Stimulated activated CD4-positive, alpha-beta T cell treated with anti-CD3 and anti-CD28 coated beads, Interleukin-4, amount 100 ng/mL, for 24 hours (primary cell): Measurements from ENCODE around the gene GRIK2.

Experiments used
- DNase-seq: peaks from one replicate; pipeline ENCODE4 v3.0.0-alpha.2; 2020

Gene GRIK2

GRCh38 chr6:101400326-101401135 lies 7.0 kb downstream of the GRIK2 start:
- no peak for DNase-seq

GRCh38 chr6:101401171-101401570 lies 7.7 kb downstream of the GRIK2 start:
- no peak for DNase-seq

DNA sequence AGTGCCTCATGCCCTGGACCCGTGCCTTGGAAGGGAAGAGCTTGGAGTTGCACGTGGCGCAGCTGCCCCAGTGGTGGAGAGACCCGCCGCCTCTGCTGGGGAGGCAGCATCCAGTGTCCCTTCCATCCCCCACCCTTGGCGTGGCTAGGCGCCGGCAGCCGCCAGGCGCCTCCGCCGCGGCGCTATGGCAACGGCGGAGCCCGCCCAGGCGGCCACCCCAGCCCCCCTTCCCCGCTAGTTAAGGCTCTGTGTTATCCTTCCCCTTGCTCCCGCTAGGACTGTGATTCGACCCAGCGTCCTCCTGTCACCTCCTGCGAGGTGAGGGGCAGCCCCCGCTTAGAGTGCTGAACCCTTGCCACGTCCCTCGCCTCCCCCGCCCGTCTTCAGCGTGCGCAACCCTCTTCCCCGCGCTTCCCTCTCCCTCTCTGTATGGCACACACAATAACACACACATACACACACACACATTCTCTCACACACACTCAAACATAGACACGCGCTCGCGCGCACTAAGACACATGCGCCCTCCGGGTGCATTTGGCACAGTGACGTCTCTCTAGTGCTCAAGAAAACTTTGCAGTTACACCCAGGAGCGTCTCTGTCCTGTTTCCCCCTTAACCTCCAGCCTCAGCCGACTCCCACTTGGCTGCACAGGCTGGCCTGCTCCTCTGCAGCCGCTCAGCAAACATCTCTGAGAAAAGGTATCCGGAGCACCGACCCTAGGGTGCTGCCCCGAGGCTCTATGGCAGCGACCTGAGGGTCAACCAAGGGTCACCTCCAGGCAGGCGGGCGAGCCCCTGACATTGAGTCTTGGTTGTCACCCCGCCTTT lies 8.5 kb downstream of the GRIK2 start:
- no peak for DNase-seq

- DNase-seq = no peak
These were observed 9.1 kb downstream of the GRIK2 start for GRCh38 chr6:101402622-101403031.

DNA sequence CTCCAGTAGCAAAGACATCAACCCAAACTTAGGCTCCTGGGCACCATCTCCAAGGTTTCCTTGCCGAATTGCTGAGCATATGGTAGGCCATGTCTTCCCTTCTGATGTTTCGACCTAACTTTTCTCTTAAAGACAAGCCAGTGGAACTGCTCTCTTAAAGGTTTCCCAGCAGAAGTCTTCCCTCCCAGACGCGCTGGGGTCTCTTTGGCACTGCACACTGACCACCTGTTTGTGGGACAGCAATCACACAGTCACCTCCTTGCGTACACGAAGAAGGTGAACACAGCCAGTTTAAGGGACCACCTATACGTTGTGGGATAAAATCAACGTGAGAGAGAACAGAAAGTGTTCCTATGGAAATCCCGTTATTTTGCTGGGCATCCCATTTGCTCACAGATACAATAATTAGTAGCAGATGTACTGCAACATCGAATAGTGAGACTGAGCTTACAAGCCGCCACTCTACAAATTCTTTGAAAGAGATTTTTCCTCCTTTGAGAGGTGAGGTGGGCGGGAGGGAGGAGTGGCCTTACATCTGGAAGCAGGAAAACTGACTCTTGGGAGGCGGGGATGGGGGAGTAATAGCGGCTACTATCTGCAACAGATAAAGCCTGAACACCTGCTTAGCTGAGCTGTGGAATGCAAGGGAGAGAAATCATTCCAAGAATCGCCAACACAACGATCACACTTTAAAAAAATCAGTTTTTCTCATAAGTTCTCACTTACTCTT lies 9.9 kb downstream of the GRIK2 start:
- DNase-seq = no peak

- no peak for DNase-seq
These were observed 11.3 kb downstream of the GRIK2 start for GRCh38 chr6:101404775-101405174.

GRCh38 chr6:101413773-101414172 lies 20.3 kb downstream of the GRIK2 start:
- DNase-seq = no peak

DNA sequence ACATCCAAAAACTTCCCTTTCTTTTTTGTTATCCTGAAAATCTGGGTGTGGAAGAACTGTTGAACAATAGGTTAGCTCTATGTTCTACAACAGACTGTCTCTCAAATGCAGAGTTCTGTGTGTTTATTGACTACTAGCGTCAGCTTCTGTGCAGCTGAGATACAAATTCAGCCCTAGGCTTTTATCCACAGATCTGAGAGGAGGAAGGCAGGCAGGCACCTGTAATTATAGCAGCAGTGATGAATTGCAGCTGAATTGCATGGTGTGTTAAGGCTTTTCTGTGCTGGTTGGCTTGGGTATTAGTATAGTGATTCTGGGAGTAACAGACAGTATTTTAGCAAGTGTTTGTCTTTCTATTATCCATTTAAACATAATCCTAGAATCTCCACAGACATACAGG lies 24.4 kb downstream of the GRIK2 start:
- DNase-seq = no peak

- no peak for DNase-seq
These were observed 28.7 kb downstream of the GRIK2 start for GRCh38 chr6:101422251-101422650.

- no peak for DNase-seq
These were observed 29.3 kb downstream of the GRIK2 start for GRCh38 chr6:101422811-101423210.

GRCh38 chr6:101429270-101429669 lies 35.8 kb downstream of the GRIK2 start:
- DNase-seq = no peak

GRCh38 chr6:101429845-101430244 lies 36.3 kb downstream of the GRIK2 start:
- DNase-seq = no peak

- no peak for DNase-seq
These were observed 39.6 kb downstream of the GRIK2 start for GRCh38 chr6:101433141-101433540.

DNA sequence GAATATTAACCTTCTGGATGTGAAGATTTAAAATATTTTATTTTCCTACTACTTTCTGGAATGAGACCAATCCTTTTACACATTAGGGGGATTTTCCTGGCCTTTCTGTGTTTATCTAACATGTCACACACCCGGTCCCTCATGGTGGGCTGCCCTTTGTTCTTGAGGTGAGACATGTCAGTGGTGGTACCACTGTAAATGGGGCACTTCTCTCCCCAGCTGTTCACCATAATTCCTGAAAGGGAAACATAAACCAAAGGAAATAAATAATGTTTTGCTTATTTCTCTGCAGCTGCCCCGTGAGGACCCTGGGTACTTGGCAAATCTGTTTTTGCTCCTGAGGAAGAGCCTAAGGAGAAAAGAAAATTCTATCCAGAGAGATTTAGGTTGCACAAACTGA lies 41.1 kb downstream of the GRIK2 start:
- no peak for DNase-seq

- DNase-seq = no peak
These were observed 41.5 kb downstream of the GRIK2 start for GRCh38 chr6:101435038-101435437.

GRCh38 chr6:101439790-101440189 lies 46.3 kb downstream of the GRIK2 start:
- DNase-seq = no peak

GRCh38 chr6:101443315-101443714 lies 49.8 kb downstream of the GRIK2 start:
- DNase-seq = no peak

- DNase-seq = no peak
These were observed 51.2 kb downstream of the GRIK2 start for GRCh38 chr6:101444717-101445116.

- DNase-seq = no peak
These were observed 52.0 kb downstream of the GRIK2 start for GRCh38 chr6:101445527-101445926.

- no peak for DNase-seq
These were observed 57.4 kb downstream of the GRIK2 start for GRCh38 chr6:101450901-101451300.

GRCh38 chr6:101451981-101452380 lies 58.5 kb downstream of the GRIK2 start:
- no peak for DNase-seq

DNA sequence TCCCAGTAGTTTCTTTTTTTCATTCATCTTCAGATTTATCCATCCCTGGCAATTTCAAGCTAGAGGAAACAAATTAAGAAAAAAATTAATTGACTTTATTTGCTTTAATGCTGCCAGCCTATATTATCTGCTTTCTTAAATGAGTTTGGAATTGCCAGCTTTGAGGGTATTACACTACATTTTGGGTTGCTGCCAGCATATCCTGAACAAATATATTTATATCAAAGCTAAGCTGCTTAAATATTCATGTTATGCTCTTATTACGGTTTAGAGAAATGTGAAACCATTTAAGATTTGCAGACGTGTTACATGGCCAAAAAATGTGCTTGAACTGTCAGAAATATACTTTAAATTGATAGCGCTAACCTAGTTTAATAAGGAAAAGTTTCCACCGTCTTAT lies 59.7 kb downstream of the GRIK2 start:
- DNase-seq = no peak

GRCh38 chr6:101454106-101454676 lies 60.7 kb downstream of the GRIK2 start:
- no peak for DNase-seq
